HepG2 (cell line): ENCODE data around the gene PKD1L1. TPM values are rescaled to one million over a fixed set of nuclear protein-coding genes. Genes with fewer than 3 reads are reported as not detected.
A peak's percentile ranks its signal among the peaks of the same experiment; 100 is the strongest.

Experiments
- BCL3 ChIP-seq: sonication (generic); formaldehyde crosslinking; IDR thresholded peaks from 2 replicates; pipeline ENCODE4 v1.5.1; 2020; ENCODE audit warnings: mild to moderate bottlenecking, missing genetic modification reagents, moderate library complexity
- CERS6 ChIP-seq: sonication (generic); formaldehyde crosslinking; IDR thresholded peaks from 2 replicates; pipeline ENCODE4 v1.5.0; 2020; ENCODE audit warnings: missing genetic modification reagents
- DBP ChIP-seq: sonication (generic); formaldehyde crosslinking; IDR thresholded peaks from 2 replicates; pipeline ENCODE4 v1.4.0; 2020; ENCODE audit warnings: missing genetic modification reagents; ENCODE audit errors: not compliant biosample characterization
- EZH2 ChIP-seq: conservative IDR thresholded peaks from 2 replicates; pipeline ENCODE4 v1.6.1; 2012; ENCODE audit warnings: mild to moderate bottlenecking, low read depth, low read length, moderate library complexity
- HNRNPLL ChIP-seq: fragments of 200-400 bp; formaldehyde crosslinking; IDR thresholded peaks from 2 replicates; pipeline ENCODE4 v1.6.1; 2017; ENCODE audit warnings: mild to moderate bottlenecking, low read depth, low read length; ENCODE audit not compliant: poor library complexity, severe bottlenecking
- HOXA9 ChIP-seq: sonication (generic); formaldehyde crosslinking; IDR thresholded peaks from 2 replicates; pipeline ENCODE4 v1.8.1; 2022; ENCODE audit warnings: missing genetic modification reagents, mild to moderate bottlenecking, moderate library complexity, borderline replicate concordance
- KMT2A ChIP-seq: sonication (generic); formaldehyde crosslinking; IDR thresholded peaks from 2 replicates; pipeline ENCODE4 v1.4.0; 2020; ENCODE audit warnings: missing genetic modification reagents
- NCOA1 ChIP-seq: sonication (generic); formaldehyde crosslinking; IDR thresholded peaks from 2 replicates; pipeline ENCODE4 v1.9.0; 2021; ENCODE audit warnings: missing genetic modification reagents
- PAWR ChIP-seq: sonication (generic); formaldehyde crosslinking; IDR thresholded peaks from 2 replicates; pipeline ENCODE4 v1.4.0; 2020; ENCODE audit warnings: missing genetic modification reagents, mild to moderate bottlenecking, borderline replicate concordance
- PCBP2 ChIP-seq: fragments of 200-400 bp; formaldehyde crosslinking; optimal IDR thresholded peaks from 2 replicates; pipeline ENCODE3; 2018; ENCODE audit warnings: low read length, low read depth; ENCODE audit not compliant: poor library complexity, severe bottlenecking
- POLR2AphosphoS5 ChIP-seq: IDR thresholded peaks from 2 replicates; pipeline ENCODE4 v1.6.1; 2012; ENCODE audit warnings: low read depth, low read length
- RARA ChIP-seq: IDR thresholded peaks from 2 replicates; pipeline ENCODE4 v1.6.1; 2016; ENCODE audit warnings: missing genetic modification reagents, missing compliant biosample characterization
- TERF1 ChIP-seq: sonication (generic); formaldehyde crosslinking; IDR thresholded peaks from 2 replicates; pipeline ENCODE4 v1.8.0; 2022; ENCODE audit warnings: mild to moderate bottlenecking, missing genetic modification reagents, moderate library complexity
- ZBTB10 ChIP-seq: sonication (generic); formaldehyde crosslinking; IDR thresholded peaks from 2 replicates; pipeline ENCODE4 v1.4.0; 2020; ENCODE audit warnings: missing genetic modification reagents, borderline replicate concordance
- ZBTB26 ChIP-seq: IDR thresholded peaks from 2 replicates; pipeline ENCODE4 v1.6.1; 2016; ENCODE audit warnings: missing compliant biosample characterization, missing genetic modification reagents, borderline replicate concordance
- ZNF138 ChIP-seq: sonication (generic); formaldehyde crosslinking; IDR thresholded peaks from 2 replicates; pipeline ENCODE4 v1.5.0; 2020; ENCODE audit warnings: mild to moderate bottlenecking, low read depth, missing genetic modification reagents
- ZNF260 ChIP-seq: sonication (generic); formaldehyde crosslinking; IDR thresholded peaks from 2 replicates; pipeline ENCODE4 v1.4.0; 2020; ENCODE audit warnings: missing genetic modification reagents, low read depth, mild to moderate bottlenecking, borderline replicate concordance
- ZNF75D ChIP-seq: sonication (generic); formaldehyde crosslinking; IDR thresholded peaks from 2 replicates; pipeline ENCODE4 v1.8.1; 2023; ENCODE audit warnings: missing genetic modification reagents, mild to moderate bottlenecking, borderline replicate concordance
- ZNF768 ChIP-seq: sonication (generic); formaldehyde crosslinking; IDR thresholded peaks from 2 replicates; pipeline ENCODE4 v1.4.0; 2020; ENCODE audit warnings: missing genetic modification reagents
- ZNF83 ChIP-seq: sonication (generic); formaldehyde crosslinking; IDR thresholded peaks from 2 replicates; pipeline ENCODE4 v1.4.0; 2020; ENCODE audit warnings: missing genetic modification reagents, mild to moderate bottlenecking, borderline replicate concordance
- polyA plus RNA-seq, 8 experiments: library from polyadenylated mRNA; depleted of rRNA in 3 of 8; stranded (reverse) in 7 of 8; unstranded in 1 of 8; fragments of >200 nt; fragmentation: Illumina TruSeq in 4 of 8; extraction: Trizol in 4 of 8; gene quantifications; 2 replicates each; pipeline versions ENCODE4 v1.2.1 to v1.2.3, GENCODE V29; 2011 to 2016; ENCODE audit warnings: low read depth in 4 of 8, missing spikeins in 1 of 8, mixed read lengths in 1 of 8; ENCODE audit not compliant: insufficient read depth in 1 of 8
- total RNA-seq, 5 experiments: library from RNA; depleted of rRNA; stranded (reverse); fragments of >200 nt; fragmentation: Illumina TruSeq; extraction: Trizol; gene quantifications; 2 replicates each; pipeline ENCODE4 v1.2.3, GENCODE V29; 2016; ENCODE audit warnings: low read depth in 1 of 5

The PKD1L1 gene
- total and polyA plus RNA-seq, 2 of the 13 experiments (the other 11 are each of a cell fraction or from before 2014, with no cell fraction given): 0.01 TPM; not detected in 1

GRCh38 chr7:47979145-47979831 is 31.0 kb upstream of the PKD1L1 start, which contains the start of gene HUS1 (continued):
- TF ChIP-seq BCL3 (peak; percentile 80; the same call in 1 of the 2 replicates), CERS6 (CRISPR knock-in tag) (no peak), ZNF138 (CRISPR knock-in tag) (no peak), ZNF260 (CRISPR knock-in tag) (no peak), DBP (no peak), ZNF75D (CRISPR knock-in tag) (no peak), NCOA1 (CRISPR knock-in tag) (0 out of 2 replicates have a peak, but pooled peaks have one; percentile 57), PCBP2 (no peak), KMT2A (CRISPR knock-in tag) (peak; percentile 79), ZNF768 (CRISPR knock-in tag) (peak; percentile 84), RARA (CRISPR knock-in tag) (peak; percentile 85), ZBTB26 (CRISPR knock-in tag) (peak; percentile 45; the same call in 1 of the 2 replicates), ZNF83 (no peak), TERF1 (CRISPR knock-in tag) (no peak), HOXA9 (CRISPR knock-in tag) (0 out of 2 replicates have a peak, but pooled peaks have one; percentile 69), POLR2AphosphoS5 (peak; percentile 81), ZBTB10 (CRISPR knock-in tag) (peak; percentile 60; the same call in 1 of the 2 replicates), HNRNPLL (peak; percentile 88), EZH2 (no peak), PAWR (CRISPR knock-in tag) (0 out of 2 replicates have a peak, but pooled peaks have one; percentile 81)
